Naive thymus-derived CD8-positive, alpha-beta T cell (primary cell): ENCODE data around the gene EFHD1. TPM values are rescaled to one million over a fixed set of nuclear protein-coding genes. Genes with fewer than 3 reads are reported as not detected.

Source experiments
- ATAC-seq, 2 donors: fragments of 150-1000 bp; cut with Tn5 transposase in 1 of 2; sonication (Bioruptor Pico), chemical (Tn5 transposase) in 1 of 2; 1 replicate in 1 of 2; 2 replicates in 1 of 2; pipeline ENCODE4 v1.10.0; 2021; ENCODE audit warnings: mild to moderate bottlenecking in 2 of 2, moderate library complexity in 2 of 2
- POLR2A ChIA-PET: fragments of 350-600 bp; sonication (Branson Sonifier 250); formaldehyde crosslinking; loops from one replicate; lab custom pipeline; 2021; ENCODE audit warnings: antibody characterized with exemption; lab: Charles Lee
- DNase-seq, 10 donors: peaks; one replicate each; pipeline versions ENCODE4 v3.0.0 to v3.0.0-alpha.2; 2020 to 2022
- H3K27ac Mint-ChIP-seq, 10 donors: one replicate each; pipeline ENCODE4 v1.8.0; 2020 to 2022; ENCODE audit warnings: mild to moderate bottlenecking in 10 of 10, mixed read lengths in 10 of 10, moderate library complexity in 4 of 10, inconsistent platforms in 1 of 10
- H3K27me3 Mint-ChIP-seq, 5 donors: one replicate each; pipeline ENCODE4 v1.8.0; 2021 to 2022; ENCODE audit warnings: mixed read lengths in 5 of 5
- H3K36me3 Mint-ChIP-seq, 3 donors: one replicate each; pipeline ENCODE4 v1.8.0; 2020 to 2022; ENCODE audit warnings: mixed read lengths in 3 of 3, mild to moderate bottlenecking in 2 of 3, inconsistent platforms in 1 of 3
- H3K4me1 Mint-ChIP-seq, 4 donors: one replicate each; pipeline ENCODE4 v1.8.0; 2021 to 2022; ENCODE audit warnings: mixed read lengths in 4 of 4
- H3K4me3 Mint-ChIP-seq, 10 donors: one replicate each; pipeline ENCODE4 v1.8.0; 2020 to 2022; ENCODE audit warnings: mild to moderate bottlenecking in 10 of 10, mixed read lengths in 10 of 10, moderate library complexity in 6 of 10, inconsistent platforms in 1 of 10
- H3K9me3 Mint-ChIP-seq, 9 donors: one replicate each; pipeline ENCODE4 v1.8.0; 2020 to 2022; ENCODE audit warnings: mixed read lengths in 9 of 9, mild to moderate bottlenecking in 3 of 9, inconsistent platforms in 1 of 9, moderate library complexity in 1 of 9
- polyA plus RNA-seq, 3 donors: library from polyadenylated mRNA; unstranded; fragments of 300-500 nt; fragmentation: Illumina TruSeq; gene quantifications; one replicate each; pipeline ENCODE4 v1.2.3, GENCODE V29; 2021
- total RNA-seq, 8 experiments: library from RNA in 2 of 8; stranded (reverse) in 2 of 8; gene quantifications; one replicate each; pipeline ENCODE4 v1.2.3 and lab custom pipeline; 2021 to 2026

Gene EFHD1, protein sequence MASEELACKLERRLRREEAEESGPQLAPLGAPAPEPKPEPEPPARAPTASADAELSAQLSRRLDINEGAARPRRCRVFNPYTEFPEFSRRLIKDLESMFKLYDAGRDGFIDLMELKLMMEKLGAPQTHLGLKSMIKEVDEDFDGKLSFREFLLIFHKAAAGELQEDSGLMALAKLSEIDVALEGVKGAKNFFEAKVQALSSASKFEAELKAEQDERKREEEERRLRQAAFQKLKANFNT
- total RNA-seq (1 to 10 TPM; 4.3 to 5.1 TPM), polyA plus RNA-seq (1 to 10 TPM; 2.5 to 6.9 (median 2.9) TPM), total RNA-seq (lab: John Stamatoyannopoulos, UW) (0 to 3.6 (median 1.9) reads per million in 6 experiments)

DNA sequence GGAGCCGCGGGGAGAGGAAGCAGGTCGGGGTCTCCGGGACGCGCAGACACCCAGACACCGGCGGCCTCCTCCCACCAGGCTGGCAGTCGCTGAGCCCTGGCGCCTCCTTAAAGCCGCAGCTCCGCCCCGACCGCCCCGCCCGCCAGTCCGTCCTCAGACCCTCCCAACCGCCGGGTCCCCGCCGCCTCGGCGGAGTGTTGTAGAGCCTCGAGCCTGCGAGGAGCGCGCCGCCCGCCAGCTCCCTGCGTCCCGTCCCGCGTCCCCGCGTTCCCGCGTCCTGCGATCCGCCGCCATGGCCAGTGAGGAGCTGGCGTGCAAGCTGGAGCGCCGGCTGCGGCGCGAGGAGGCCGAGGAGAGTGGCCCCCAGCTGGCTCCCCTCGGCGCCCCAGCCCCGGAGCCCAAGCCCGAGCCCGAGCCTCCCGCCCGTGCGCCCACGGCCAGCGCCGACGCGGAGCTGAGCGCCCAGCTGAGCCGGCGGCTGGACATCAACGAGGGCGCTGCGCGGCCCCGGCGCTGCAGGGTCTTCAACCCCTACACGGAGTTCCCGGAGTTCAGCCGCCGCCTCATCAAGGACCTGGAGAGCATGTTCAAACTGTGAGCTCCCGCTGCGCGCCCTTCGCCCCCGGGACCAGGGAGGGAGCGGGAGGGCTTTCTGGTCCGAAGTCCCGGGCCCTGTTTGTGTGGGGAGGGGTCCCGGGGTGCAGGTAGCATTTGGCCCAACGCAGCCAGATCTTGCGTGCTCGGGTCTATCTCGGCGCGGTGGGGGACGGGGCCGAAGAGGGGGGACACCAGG lies at the start of gene EFHD1:
TSS of gene EFHD1 (plus strand) at position 192 of the 793 bp plus-strand sequence. CDS start at position 293, 101 bp downstream.
- ATAC-seq = peak; percentile 72 to 91
- H3K9me3 Mint-ChIP-seq = peaks cover 0 to 2% (median 0%) of the 10 kb centered on the region in 9 donors
- H3K27ac Mint-ChIP-seq = peak within 1 kb of the TSS in 2 of 10 donors; percentile 36 to 67
- H3K4me3 Mint-ChIP-seq = peak within 1 kb of the TSS; percentile 42 to 78 (median 64)
- DNase-seq = peak; percentile 15 to 73 (median 38)
- H3K27me3 Mint-ChIP-seq = peaks cover 15 to 60% (median 35%) of the 10 kb centered on the region in 5 donors
- H3K36me3 Mint-ChIP-seq = peaks cover 0 to 6% (median 2%) of the 10 kb centered on the region in 3 donors
- H3K4me1 Mint-ChIP-seq = peaks cover 5 to 13% (median 8%) of the 10 kb centered on the region in 4 donors
- POLR2A ChIA-PET = interaction anchor here (0.8 kb wide), 1 partner anchor 38 kb away, joined by 3 read pairs; no protein-coding TSS in a partner anchor

DNA sequence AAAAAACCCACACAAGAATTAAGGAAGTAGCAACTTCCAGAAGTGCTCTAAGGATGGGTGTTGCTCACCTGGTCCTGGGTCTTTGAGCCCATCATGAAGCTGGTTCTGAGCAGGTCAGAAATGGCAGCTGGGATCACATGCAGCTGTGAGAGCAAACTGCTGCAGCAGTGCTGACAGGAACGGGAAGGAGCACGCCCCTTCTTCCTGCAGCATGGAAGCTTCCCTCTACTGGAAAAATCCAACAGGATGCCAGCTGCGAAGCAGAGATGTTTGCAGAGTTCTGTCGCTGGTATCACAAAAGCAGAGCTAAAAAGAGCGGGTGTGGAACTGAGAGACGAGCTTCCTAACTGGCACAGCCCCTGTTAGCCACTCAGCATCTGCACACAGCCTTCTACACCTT lies 49.2 kb upstream of the EFHD1 start:
- no peak overlapping the region for H3K4me3 Mint-ChIP-seq
- POLR2A ChIA-PET = no interaction called here
- no peak overlapping the region for H3K27ac Mint-ChIP-seq

DNA sequence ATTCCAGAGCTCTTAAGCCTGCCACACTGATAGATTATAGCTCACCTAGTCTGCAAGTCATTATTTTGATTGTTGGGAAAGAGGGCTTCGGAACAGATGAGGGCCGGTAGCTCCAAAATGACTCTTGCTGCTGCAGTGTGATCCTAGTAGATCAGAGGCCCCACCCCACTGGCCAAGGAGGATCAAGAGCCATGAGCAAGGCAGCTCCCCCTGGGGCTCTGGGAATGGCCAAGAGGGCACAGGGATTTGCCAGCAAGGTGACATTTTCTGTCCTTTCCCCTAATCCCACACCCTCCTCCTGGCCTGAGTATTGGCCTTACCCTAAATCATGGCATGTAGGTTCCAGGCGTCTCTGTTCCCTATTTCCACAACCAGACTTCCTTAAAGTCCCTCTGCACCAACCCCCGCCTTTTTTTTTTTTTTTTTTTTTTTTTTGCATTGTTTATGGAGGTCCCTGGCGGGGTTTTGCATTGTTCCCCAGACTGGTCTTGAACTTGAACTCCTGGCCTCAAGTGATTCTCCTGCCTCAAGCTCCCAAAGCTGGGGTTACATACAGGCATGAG lies 46.4 kb upstream of the EFHD1 start:
- H3K27me3 Mint-ChIP-seq = no peaks in the 10 kb centered on the region
- peaks cover 0 to 9% (median 0%) of the 10 kb centered on the region in 9 donors for H3K9me3 Mint-ChIP-seq
- H3K4me3 Mint-ChIP-seq = no peak overlapping the region
- peaks cover 20 to 29% (median 25%) of the 10 kb centered on the region in 3 donors for H3K36me3 Mint-ChIP-seq
- no peak for ATAC-seq
- H3K4me1 Mint-ChIP-seq = peaks cover 0 to 4% (median 0%) of the 10 kb centered on the region in 4 donors
- H3K27ac Mint-ChIP-seq = no peak overlapping the region
- no peak for DNase-seq
- POLR2A ChIA-PET = no interaction called here

More for the DNA sequence above, 49.2 kb upstream of the EFHD1 start:
- Mint-ChIP-seq H3K9me3 (peaks cover 0 to 9% (median 0%) of the 10 kb centered on the region in 9 donors), H3K4me1 (peaks cover 0 to 4% (median 0%) of the 10 kb centered on the region in 4 donors), H3K27me3 (no peaks in the 10 kb centered on the region), H3K36me3 (peaks cover 28 to 44% (median 38%) of the 10 kb centered on the region in 3 donors)
- DNase-seq (no peak), ATAC-seq (no peak)

DNA sequence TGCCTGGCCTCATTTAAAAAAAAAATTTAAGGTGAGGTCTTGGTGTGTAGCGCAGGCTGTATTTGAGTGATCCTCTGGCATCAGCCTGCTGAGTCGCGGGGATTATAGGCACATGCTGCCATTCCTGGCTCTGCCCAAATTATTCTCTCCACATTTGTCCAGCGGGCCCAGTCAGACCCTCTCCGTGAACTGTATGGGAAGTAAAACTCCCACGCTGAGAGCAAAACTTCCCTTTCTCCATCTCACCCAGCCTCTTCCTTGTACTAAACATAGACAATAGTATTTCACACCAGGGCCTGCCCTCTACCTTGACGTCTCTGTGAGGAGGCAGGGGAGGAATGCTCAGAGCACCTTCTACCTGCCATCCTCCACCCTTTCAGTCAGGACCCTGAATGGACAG lies 45.9 kb upstream of the EFHD1 start:
- POLR2A ChIA-PET = no interaction called here
- Mint-ChIP-seq H3K36me3 (peaks cover 16 to 24% (median 20%) of the 10 kb centered on the region in 3 donors), H3K27me3 (no peaks in the 10 kb centered on the region), H3K4me1 (peaks cover 0 to 4% (median 0%) of the 10 kb centered on the region in 4 donors), H3K4me3 (no peak overlapping the region), H3K9me3 (peaks cover 0 to 6% (median 0%) of the 10 kb centered on the region in 9 donors), H3K27ac (no peak overlapping the region)
- ATAC-seq (no peak), DNase-seq (no peak)

DNA sequence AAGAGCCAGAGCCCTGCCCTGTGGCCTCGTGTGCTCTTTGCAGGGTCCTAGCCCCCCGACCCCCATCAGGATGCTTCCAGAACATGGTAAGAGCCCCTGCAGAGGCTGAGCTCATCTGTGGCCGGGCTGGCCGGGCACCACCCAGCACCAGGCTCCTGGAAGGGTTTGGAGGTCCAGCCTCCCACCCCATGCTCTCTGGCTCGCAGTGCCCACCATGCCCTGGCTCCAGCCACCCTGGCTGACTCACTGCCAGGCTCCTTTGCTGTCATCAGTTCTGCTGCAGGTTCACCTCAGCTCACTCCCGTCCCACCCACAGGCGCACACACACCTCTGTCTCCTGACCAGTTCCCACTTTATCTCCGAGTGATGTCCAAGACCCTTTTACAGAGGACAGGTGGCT lies 45.4 kb upstream of the EFHD1 start:
- Mint-ChIP-seq H3K4me3 (no peak overlapping the region), H3K4me1 (peaks cover 0 to 4% (median 0%) of the 10 kb centered on the region in 4 donors), H3K36me3 (peaks cover 12 to 19% (median 15%) of the 10 kb centered on the region in 3 donors), H3K27ac (no peak overlapping the region), H3K9me3 (peaks cover 0 to 4% (median 0%) of the 10 kb centered on the region in 9 donors), H3K27me3 (no peaks in the 10 kb centered on the region)
- DNase-seq (no peak), ATAC-seq (no peak)
- POLR2A ChIA-PET = no interaction called here

DNA sequence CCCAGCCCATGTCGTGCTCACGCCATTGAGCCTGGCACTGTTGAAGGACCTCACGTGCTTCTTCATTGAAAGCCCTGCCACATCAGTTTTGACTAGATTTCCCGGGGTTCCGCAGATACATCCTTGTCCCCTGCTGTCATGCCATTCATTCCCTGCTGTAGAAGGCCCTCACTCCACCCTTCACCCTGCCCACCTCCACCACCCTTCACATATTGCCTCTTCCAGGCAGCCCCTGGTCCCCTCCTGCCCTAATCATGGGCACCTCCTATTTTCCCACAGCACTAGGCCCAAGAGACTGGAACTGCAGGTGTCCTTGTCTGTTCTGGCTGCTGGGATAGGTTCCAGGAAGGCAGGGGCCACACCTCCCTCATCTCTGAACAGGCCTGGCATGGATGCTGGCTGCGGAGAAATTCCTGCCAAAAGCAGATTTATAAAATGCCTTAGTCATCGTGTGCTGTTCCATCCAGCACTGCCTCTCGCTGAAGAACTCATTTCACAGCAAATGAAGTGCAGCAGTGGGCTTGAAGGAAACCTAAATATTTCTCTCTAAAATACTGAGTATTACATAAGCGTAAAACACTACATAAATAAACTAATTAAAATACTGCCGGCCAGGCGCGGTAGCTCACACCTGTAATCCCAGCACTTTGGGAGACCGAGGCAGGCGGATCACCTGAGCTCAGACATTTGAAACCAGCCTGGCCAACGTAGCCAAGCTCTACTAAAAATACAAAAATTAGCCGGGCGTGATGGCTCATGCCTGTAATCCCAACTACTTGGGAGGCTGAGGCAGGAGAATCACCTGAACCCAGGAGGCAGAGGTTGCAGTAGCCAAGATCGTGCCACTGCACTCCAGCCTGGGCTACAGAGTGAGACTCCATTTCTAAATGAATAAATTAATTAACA lies 44.5 kb upstream of the EFHD1 start:
- POLR2A ChIA-PET = no interaction called here
- H3K27ac Mint-ChIP-seq = peak overlapping the region in 1 of 10 donors; percentile 60
- peaks cover 5 to 10% (median 7%) of the 10 kb centered on the region in 3 donors for H3K36me3 Mint-ChIP-seq
- H3K27me3 Mint-ChIP-seq = no peaks in the 10 kb centered on the region
- no peak overlapping the region for H3K4me3 Mint-ChIP-seq
- peaks cover 0 to 1% (median 0%) of the 10 kb centered on the region in 9 donors for H3K9me3 Mint-ChIP-seq
- peaks cover 0 to 4% (median 0%) of the 10 kb centered on the region in 4 donors for H3K4me1 Mint-ChIP-seq
- no peak for DNase-seq
- ATAC-seq = no peak

DNA sequence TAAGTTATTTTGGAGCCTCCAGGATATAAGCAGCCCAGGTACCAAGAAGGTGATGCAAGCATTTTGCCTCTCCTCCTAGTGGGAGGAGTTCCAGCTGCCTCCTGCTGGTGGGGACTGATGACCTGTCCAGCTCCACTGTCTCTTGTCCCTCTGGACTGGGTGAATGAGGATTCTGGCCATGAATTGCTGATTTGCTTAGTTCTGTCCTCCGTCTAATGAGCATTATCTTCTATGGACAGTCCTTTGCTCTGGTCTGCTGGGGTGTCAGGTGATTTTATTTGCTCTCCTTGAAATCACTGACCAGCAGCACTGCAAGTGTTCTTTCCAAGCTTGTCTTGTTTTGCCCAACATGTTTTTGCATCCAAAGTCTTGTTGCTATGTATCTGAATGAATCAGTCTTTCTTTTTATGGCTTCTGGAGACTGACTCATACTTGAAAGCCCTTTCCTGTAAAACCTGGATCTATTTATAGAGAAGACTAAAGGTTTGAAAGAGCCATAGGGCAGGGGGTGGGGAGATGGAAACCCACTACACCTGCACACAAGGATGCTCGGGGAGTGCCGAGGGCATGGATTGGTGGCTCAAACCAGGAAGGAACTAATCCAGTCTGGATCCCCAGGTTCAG lies 40.5 kb upstream of the EFHD1 start:
- ATAC-seq (no peak), DNase-seq (no peak)
- POLR2A ChIA-PET = no interaction called here
- Mint-ChIP-seq H3K9me3 (peaks cover 0 to 6% (median 0%) of the 10 kb centered on the region in 9 donors), H3K4me3 (no peak overlapping the region), H3K27ac (no peak overlapping the region), H3K36me3 (peaks cover 0 to 2% (median 0%) of the 10 kb centered on the region in 3 donors), H3K4me1 (peaks cover 0 to 2% (median 0%) of the 10 kb centered on the region in 4 donors), H3K27me3 (no peaks in the 10 kb centered on the region)

DNA sequence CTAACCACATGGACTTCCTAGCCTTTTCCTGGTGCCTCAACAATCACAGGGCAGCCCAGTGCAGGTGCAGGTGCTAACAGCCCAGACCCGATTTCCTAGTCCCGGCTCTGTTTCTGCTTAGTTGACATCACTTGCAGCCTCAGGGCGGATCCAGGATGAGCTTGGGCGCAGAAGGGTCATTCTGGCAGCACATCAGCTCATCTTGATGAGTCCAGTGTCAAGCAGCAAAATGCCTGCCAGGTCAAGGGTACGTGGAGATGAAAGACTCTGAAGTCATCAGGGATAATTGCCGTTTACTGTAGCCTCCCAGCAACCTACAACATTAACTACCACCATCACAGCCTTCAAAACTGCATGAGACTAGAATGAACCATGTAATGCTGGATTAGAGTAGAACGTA lies 39.4 kb upstream of the EFHD1 start:
- Mint-ChIP-seq H3K9me3 (peaks cover 0 to 6% (median 0%) of the 10 kb centered on the region in 9 donors), H3K4me1 (no peaks in the 10 kb centered on the region), H3K36me3 (peaks cover 0 to 2% (median 0%) of the 10 kb centered on the region in 3 donors), H3K4me3 (no peak overlapping the region), H3K27ac (no peak overlapping the region), H3K27me3 (no peaks in the 10 kb centered on the region)
- DNase-seq = no peak
- POLR2A ChIA-PET = interaction anchor here (0.5 kb wide), 1 partner anchor 198 kb away, joined by 4 read pairs; no protein-coding TSS in a partner anchor
- no peak for ATAC-seq

DNA sequence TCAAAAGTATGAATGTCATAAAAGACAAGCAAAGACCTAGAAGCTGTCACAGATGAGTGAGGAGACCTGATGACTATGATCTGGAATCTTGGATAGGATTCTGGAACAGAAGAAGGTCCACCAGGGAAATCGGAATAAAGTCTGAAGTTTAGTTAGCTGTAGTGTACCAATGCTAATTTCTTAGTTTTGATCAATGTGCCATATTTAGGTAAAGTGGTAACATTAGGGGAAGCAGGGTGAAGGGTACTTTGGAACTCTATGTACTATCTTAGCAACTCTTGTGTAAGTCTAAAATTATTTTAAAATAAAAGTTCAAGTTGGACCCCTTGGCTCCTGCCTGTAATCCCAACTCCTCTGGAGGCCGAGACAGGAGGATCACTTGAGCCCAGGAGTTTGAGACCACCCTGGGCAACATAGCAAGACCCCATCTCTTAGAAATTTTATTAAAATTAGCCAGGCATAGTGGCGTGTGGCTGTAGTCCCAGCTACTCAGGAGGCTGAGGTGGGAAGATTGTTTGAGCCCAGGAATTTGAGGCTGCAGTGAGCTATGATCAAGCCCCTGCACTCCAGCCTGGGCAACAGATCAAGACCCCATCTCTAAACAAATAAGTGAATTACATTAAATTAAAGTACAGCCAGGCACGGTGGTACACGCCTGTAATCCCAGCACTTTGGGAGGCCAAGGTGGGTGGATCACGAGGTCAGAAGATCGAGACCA lies 35.9 kb upstream of the EFHD1 start:
- DNase-seq = no peak
- Mint-ChIP-seq H3K27me3 (peaks cover 0 to 2% (median 1%) of the 10 kb centered on the region in 5 donors), H3K4me1 (no peaks in the 10 kb centered on the region), H3K27ac (no peak overlapping the region), H3K4me3 (no peak overlapping the region), H3K9me3 (peaks cover 0 to 6% (median 0%) of the 10 kb centered on the region in 9 donors), H3K36me3 (no peaks in the 10 kb centered on the region)
- ATAC-seq = no peak
- POLR2A ChIA-PET = no interaction called here

DNA sequence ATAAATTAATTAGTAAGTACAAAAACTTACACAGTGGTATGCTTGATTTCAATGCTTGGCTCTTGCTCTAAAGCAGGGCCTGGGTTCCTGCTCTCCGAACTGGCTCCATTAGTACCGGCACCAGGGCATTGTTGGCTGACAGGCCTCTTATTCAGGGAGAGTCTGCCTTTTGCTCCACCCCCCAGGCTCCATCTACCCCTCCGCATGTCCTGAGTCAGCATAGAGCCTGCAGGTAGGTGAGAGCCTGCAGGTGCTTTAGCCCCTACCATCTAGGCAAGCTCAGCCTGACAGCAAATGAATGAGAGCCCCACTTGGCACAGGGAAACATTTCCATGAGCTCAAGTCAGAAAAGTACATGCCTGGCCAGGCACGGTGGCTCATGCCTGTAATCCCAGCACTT lies 35.1 kb upstream of the EFHD1 start:
- ATAC-seq (no peak), DNase-seq (no peak)
- H3K36me3 Mint-ChIP-seq = no peaks in the 10 kb centered on the region
- no peaks in the 10 kb centered on the region for H3K4me1 Mint-ChIP-seq
- peaks cover 0 to 2% (median 1%) of the 10 kb centered on the region in 5 donors for H3K27me3 Mint-ChIP-seq
- H3K9me3 Mint-ChIP-seq = peaks cover 0 to 6% (median 0%) of the 10 kb centered on the region in 9 donors
- POLR2A ChIA-PET = no interaction called here
- no peak overlapping the region for H3K27ac Mint-ChIP-seq
- H3K4me3 Mint-ChIP-seq = no peak overlapping the region
